NCI-H2196 (cell line): ENCODE results near the gene FITM1.

Experiments
- DNase-seq: peaks from one replicate; lab custom pipeline; 2025; ENCODE audit not compliant: unreplicated experiment; lab: John Stamatoyannopoulos, UW

FITM1 gene

GRCh38 chr14:24137529-24138395, 7.3 kb downstream of the FITM1 start:
- DNase-seq: no peak

GRCh38 chr14:24138396-24139271, 8.2 kb downstream of the FITM1 start:
- no peak for DNase-seq

GRCh38 chr14:24139272-24139934, 8.9 kb downstream of the FITM1 start:
- no peak for DNase-seq

DNA sequence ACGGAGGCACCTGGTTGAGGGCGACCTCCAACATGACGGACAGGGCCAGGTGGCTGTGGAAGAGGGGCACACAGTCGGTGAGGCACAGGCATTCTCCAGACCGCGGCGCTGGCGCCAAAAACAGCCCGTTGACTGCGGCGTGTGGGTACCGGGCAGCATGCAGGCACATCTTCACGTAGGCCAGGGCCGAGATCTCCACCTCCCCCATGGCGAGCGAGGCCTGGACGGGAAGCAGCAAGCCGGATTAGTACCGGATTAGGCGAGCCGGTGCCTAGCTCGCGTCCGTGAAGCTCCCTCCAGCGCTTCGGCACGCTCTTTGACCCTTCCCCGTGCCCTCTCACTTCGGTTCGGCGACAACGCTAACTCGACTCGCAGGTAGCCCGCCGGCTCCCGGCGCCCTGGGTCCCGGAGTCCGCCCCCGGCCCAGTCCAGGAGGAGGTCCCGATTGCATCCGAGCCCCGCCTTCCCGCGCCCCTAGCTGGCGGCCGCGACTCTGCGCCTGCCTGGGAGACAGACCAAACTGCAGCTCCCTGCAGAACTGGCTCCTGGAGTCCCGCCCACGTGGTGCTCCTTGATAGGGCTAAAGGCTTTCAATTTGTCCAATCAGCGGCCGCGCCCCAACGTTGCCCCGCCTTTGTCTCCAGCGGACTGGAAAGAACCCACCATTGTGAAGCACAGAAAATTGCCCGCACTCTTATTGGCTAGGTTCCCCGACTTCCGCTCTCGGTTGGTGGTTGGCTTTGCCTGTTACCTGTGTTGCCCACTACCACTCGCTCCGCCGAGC, 10.8 kb downstream of the FITM1 start, which contains the start of gene EMC9:
Gene EMC9, minus strand, starts transcription at position 495 of the 784 bp plus-strand sequence. Its CDS starts 287 bp downstream, at position 208.
- DNase-seq: peak; percentile 100

DNA sequence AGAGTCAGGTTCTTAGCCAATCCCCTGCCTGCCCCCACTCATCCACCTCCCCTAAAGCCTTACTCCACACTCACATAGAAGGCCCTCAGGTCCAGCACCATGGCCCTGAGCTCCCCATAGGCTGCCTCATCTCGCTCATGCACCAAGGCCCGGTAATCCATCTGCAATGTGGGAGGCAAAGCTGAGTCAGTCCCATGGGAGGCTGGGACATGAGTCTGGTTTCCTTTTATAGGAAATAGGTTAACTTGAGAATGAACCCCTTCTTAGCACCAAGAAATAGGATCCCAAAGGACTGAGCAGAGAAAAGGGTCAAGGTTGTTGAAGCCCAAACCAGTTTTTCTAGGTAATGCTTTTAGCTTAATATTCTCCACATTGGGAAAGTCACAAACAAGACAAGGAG, 13.1 kb downstream of the FITM1 start:
- no peak for DNase-seq

GRCh38 chr14:24144451-24144850, 14.0 kb downstream of the FITM1 start:
- DNase-seq: no peak

DNA sequence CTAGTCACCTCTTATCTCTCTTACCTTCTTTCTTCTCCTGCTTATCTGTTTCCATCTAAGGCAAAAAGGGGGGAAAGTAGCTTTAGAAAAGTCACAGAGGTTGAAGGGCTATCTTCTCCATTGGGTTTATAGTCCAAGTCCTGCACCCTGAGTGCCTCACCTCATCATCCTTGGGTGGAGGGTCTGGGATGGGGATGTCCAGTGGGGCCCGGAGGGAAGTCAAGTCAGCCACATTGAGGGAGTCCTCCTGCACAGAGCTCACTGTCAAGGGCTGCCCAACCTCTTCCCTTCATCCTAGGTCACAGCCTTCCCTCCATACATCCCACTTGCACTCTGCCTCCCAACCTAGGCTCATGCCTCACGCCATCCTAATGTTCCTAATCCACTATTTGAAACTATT, 14.8 kb downstream of the FITM1 start:
- no peak for DNase-seq

- no peak for DNase-seq
These were observed 15.4 kb downstream of the FITM1 start for GRCh38 chr14:24145690-24146452.

DNA sequence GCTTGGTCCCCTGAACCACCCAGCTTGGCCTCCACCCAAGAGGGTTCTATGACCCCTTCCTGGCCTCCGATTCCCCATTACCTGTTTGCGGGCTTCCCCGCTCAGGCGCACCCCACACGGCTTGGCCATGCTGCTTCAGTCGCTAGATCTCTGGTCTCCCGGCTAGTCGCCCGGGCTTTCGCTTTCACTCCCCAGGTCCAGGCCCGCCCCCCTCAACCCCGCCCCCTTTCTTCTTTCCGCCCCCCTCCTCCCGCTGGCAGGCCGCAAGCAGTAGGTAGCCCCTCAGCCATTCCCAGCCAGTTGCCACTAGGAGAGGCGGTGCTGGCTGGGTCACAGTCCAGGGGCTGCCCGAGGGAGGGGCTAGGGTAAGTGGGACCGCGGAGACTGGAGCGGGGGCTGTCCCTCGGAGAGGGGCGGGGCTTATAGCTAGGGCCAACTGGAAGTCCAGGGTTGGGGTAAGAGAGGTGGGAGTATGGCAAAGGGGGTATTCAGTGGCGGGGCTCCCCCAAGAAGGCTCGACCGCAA, 16.1 kb downstream of the FITM1 start, which contains the start of gene PSME2:
Gene PSME2, minus strand, starts transcription at position 158 of the 525 bp plus-strand sequence. Its CDS starts 29 bp downstream, at position 129.
- DNase-seq: peak; percentile 94

- peak; percentile 98 for DNase-seq
These were observed 16.7 kb downstream of the FITM1 start, which contains the start of gene RNF31 for GRCh38 chr14:24146978-24147760. Gene RNF31 (plus strand): TSS chr14:24147498. CDS start chr14:24147699, 201 bp downstream.

DNA sequence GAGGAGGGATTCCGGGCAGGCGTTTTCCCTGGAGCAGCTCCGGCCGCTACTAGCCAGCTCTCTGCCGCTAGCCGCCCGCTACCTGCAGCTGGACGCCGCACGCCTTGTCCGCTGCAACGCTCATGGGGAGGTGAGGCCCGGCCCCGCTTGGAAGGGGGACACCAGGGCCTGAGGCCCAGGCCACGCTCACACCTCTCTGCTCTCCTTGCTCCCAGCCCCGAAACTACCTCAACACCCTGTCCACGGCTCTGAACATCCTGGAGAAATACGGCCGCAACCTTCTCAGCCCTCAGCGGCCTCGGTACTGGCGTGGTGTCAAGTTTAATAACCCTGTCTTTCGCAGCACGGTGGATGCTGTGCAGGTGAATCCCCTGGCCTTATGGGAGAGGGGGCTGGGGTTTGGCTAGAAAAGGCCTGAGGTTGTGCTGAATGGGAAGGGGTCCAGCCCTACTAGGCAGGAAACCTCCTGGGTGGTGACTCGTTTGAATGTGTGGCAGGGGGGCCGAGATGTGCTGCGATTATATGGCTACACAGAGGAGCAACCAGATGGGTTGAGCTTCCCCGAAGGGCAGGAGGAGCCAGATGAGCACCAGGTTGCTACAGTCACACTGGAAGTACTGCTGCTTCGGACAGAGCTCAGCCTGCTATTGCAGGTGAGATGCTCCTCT, 17.4 kb downstream of the FITM1 start:
- no peak for DNase-seq

DNA sequence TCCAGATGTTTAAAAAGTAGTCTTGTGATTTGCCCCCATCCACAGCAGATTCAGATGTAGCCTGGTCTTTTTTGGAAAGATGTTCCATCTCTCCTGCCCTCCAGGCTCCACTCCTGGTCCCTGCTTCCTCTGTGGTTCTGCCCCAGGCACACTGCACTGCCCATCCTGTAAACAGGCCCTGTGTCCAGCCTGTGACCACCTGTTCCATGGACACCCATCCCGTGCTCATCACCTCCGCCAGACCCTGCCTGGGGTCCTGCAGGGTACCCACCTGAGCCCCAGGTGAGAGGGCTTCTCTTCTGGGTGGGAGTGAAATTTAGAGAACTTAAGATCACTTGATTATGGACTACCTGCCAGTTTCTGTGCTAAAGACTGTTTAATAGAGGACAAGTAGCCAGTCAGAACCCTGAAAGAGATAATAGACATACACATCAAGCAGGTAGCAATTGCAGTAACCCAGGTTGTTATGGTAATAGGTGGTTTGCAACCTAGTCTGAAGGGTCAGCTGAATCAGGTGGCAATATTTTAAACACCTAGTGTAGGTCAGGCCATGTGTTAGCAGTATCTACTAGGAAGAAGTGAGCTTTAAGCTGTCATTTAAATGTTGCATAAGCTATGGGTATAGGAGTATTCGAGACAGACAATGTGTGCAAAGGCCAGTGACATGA, 19.0 kb downstream of the FITM1 start:
- DNase-seq: no peak

DNA sequence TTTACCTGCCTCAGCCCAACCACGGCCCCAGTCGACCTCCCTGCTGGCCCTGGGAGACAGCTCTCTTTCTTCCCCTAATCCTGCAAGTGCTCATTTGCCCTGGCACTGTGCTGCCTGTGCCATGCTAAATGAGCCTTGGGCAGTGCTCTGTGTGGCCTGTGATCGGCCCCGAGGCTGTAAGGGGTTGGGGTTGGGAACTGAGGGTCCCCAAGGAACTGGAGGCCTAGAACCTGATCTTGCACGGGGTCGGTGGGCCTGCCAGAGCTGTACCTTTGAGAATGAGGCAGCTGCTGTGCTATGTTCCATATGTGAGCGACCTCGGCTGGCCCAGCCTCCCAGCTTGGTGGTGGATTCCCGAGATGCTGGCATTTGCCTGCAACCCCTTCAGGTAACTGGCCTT, 19.6 kb downstream of the FITM1 start:
- DNase-seq: no peak

- DNase-seq: no peak
These were observed 20.1 kb downstream of the FITM1 start for GRCh38 chr14:24150567-24150966.

DNA sequence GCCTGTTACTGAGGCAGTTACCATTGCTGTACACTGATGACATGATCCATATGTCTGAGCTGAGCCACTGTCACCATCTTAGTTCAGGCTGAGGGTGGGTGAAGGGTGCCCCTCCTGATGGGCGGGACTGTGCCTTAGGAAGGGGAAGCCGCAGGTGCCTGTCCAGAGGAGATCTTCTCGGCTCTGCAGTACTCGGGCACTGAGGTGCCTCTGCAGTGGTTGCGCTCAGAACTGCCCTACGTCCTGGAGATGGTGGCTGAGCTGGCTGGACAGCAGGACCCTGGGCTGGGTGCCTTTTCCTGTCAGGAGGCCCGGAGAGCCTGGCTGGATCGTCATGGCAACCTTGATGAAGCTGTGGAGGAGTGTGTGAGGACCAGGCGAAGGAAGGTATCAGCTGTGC, 20.5 kb downstream of the FITM1 start:
- no peak for DNase-seq

DNA sequence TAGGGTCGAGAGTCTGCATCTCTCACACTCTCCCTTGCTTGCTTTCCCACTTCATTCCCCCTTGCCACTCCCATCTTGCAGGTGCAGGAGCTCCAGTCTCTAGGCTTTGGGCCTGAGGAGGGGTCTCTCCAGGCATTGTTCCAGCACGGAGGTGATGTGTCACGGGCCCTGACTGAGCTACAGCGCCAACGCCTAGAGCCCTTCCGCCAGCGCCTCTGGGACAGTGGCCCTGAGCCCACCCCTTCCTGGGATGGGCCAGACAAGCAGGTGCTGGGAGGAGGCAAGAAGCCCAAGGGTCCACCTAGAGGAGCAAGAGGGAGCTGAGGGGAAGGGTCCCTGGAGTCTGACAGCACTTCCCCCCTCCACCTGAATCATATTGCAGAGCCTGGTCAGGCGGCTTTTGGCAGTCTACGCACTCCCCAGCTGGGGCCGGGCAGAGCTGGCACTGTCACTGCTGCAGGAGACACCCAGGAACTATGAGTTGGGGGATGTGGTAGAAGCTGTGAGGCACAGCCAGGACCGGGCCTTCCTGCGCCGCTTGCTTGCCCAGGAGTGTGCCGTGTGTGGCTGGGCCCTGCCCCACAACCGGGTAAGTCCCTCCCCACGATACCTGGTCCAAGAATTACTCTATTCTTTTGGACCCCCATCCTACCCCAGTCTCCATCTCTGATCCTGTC, 21.1 kb downstream of the FITM1 start:
- no peak for DNase-seq

DNA sequence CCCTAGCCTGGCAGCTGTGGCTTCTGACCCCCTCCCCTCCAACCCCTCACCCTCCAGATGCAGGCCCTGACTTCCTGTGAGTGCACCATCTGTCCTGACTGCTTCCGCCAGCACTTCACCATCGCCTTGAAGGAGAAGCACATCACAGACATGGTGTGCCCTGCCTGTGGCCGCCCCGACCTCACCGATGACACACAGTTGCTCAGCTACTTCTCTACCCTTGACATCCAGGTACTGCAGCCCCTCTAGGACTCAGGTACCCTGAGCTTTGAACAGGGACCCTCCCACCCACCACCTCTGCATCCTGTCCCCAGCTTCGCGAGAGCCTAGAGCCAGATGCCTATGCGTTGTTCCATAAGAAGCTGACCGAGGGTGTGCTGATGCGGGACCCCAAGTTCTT, 24.6 kb downstream of the FITM1 start:
- no peak for DNase-seq
